GM18508 (cell line): ENCODE data around the gene ZBED5.
"Not testable (repeated sequence)": the region's sequence is repeated elsewhere in the genome, so short reads cannot be mapped to it uniquely, and the experiment has no call there.

Experiments
- ATAC-seq: cut with Tn5 transposase; IDR thresholded peaks from one replicate; pipeline ENCODE4 v1.9.1; 2021; ENCODE audit warnings: moderate number of reproducible peaks; ENCODE audit not compliant: insufficient read depth, unreplicated experiment

ZBED5 gene

GRCh38 chr11:10844356-10844755 is 13.5 kb downstream of the ZBED5 start:
- no peak for ATAC-seq

- no peak for ATAC-seq
Measured at GRCh38 chr11:10838881-10839280, 19.0 kb downstream of the ZBED5 start.

- ATAC-seq: no peak
Measured at GRCh38 chr11:10838083-10838482, 19.8 kb downstream of the ZBED5 start.

- ATAC-seq: not testable (repeated sequence)
Measured at GRCh38 chr11:10836884-10837283, 21.0 kb downstream of the ZBED5 start.

- no peak for ATAC-seq
Measured at GRCh38 chr11:10829139-10829538, 28.7 kb downstream of the ZBED5 start.

- no peak for ATAC-seq
Measured at GRCh38 chr11:10828402-10828801, 29.5 kb downstream of the ZBED5 start.

GRCh38 chr11:10824888-10825287 is 33.0 kb downstream of the ZBED5 start:
- no peak for ATAC-seq

- no peak for ATAC-seq
Measured at GRCh38 chr11:10823152-10823579, 34.7 kb downstream of the ZBED5 start.

- not testable (repeated sequence) for ATAC-seq
Measured at GRCh38 chr11:10822491-10822890, 35.4 kb downstream of the ZBED5 start.

- no peak for ATAC-seq
Measured at GRCh38 chr11:10818594-10818993, 39.3 kb downstream of the ZBED5 start.

- ATAC-seq: no peak
Measured at GRCh38 chr11:10813945-10814344, 43.9 kb downstream of the ZBED5 start.

GRCh38 chr11:10809373-10810160 is 48.3 kb downstream of the ZBED5 start:
- ATAC-seq: peak; percentile 8

GRCh38 chr11:10808553-10809372 is 49.1 kb downstream of the ZBED5 start, which contains the start of gene EIF4G2:
TSS of gene EIF4G2 (minus strand) at chr11:10808926.
- ATAC-seq: peak; percentile 78

GRCh38 chr11:10808235-10808552 is 49.7 kb downstream of the ZBED5 start:
- no peak for ATAC-seq

GRCh38 chr11:10807493-10808234 is 50.2 kb downstream of the ZBED5 start:
- no peak for ATAC-seq

GRCh38 chr11:10806206-10806605 is 51.6 kb downstream of the ZBED5 start:
- no peak for ATAC-seq

GRCh38 chr11:10805741-10806140 is 52.1 kb downstream of the ZBED5 start:
- no peak for ATAC-seq

GRCh38 chr11:10803676-10804075 is 54.2 kb downstream of the ZBED5 start:
- no peak for ATAC-seq
